ENCODE data around the gene PRIM2. TPM values are rescaled to one million over a fixed set of nuclear protein-coding genes. Genes with fewer than 3 reads are reported as not detected.
"Not testable (repeated sequence)": the region's sequence is repeated elsewhere in the genome, so short reads cannot be mapped to it uniquely, and the experiment has no call there.

The PRIM2 gene
- total and polyA plus RNA-seq, 2 of the 4 experiments (the other 2 are of a cell fraction), result 11.8 to 37.5 TPM

- H2AFZ ChIP-seq (replicated peaks; ENCODE audit: low read length, poor library complexity); H2BK20ac ChIP-seq (ENCODE audit: low read depth, low read length); H3K9ac ChIP-seq (ENCODE audit: low read depth, low read length); H3K18ac ChIP-seq (ENCODE audit: low read depth, low read length); H3K36me3 ChIP-seq (ENCODE audit: control insufficient read depth, insufficient read depth, low read length); H2BK120ac ChIP-seq (ENCODE audit: low read depth, low read length); H4K8ac ChIP-seq (ENCODE audit: low read depth in 2 of 2, low read length in 2 of 2); CTCF ChIA-PET; H3K9me1 ChIP-seq (ENCODE audit: insufficient read depth, low read length); H4K91ac ChIP-seq (ENCODE audit: insufficient read depth, low read depth, low read length); H2AK5ac ChIP-seq (ENCODE audit: low read depth, low read length); H3K14ac ChIP-seq (replicated peaks; ENCODE audit: low read depth, low read length); BruUV-seq (replicated peaks); H3K4me1 ChIP-seq (ENCODE audit: control insufficient read depth, insufficient read depth, low read length); H2BK15ac ChIP-seq (ENCODE audit: low read depth, low read length); H4K20me1 ChIP-seq (ENCODE audit: insufficient read depth, low read length); H2BK5ac ChIP-seq (ENCODE audit: low read depth, low read length, poor library complexity, severe bottlenecking); intact Hi-C loops (cut with micrococcal nuclease); H3K27ac ChIP-seq (ENCODE audit: insufficient read depth, low read length); H3K27me3 ChIP-seq (ENCODE audit: control insufficient read depth, insufficient read depth, low read length); ATAC-seq (ENCODE audit: low read depth); H3K23ac ChIP-seq (ENCODE audit: low read depth, low read length); POLR2A ChIA-PET (ENCODE audit: unreplicated experiment); H3K4me2 ChIP-seq (ENCODE audit: low read depth, low read length); in situ Hi-C loops (cut with MboI; ENCODE audit: low sequenced_read_pairs); DNase-seq; H3K9me3 ChIP-seq (ENCODE audit: control insufficient read depth, insufficient read depth, low read length); dilution Hi-C loops (cut with HindIII; ENCODE audit: low sequenced_read_pairs, unreplicated experiment); H4K5ac ChIP-seq (ENCODE audit: low read depth, low read length); H2AK9ac ChIP-seq (replicated peaks; ENCODE audit: low read depth, low read length, poor library complexity); H3K4me3 ChIP-seq (ENCODE audit: insufficient read depth, low read depth, low read length); H3K4ac ChIP-seq (ENCODE audit: low read depth, low read length); H3K79me1 ChIP-seq (ENCODE audit: low read depth in 1 of 2, low read length in 2 of 2); H3K56ac ChIP-seq (ENCODE audit: extremely low read depth, insufficient read depth, low read length): not testable (repeated sequence)
- no CpG with 5 or more reads among the region's 4 CpGs for WGBS, 2 experiments (ENCODE audit: extremely low coverage in 2 of 2, insufficient read length in 1 of 2)
Measured at GRCh38 chr6:57510390-57510789, 193.0 kb downstream of the PRIM2 start.

- H3K36me3 ChIP-seq (ENCODE audit: control insufficient read depth, insufficient read depth, low read length); H3K4me1 ChIP-seq (ENCODE audit: control insufficient read depth, insufficient read depth, low read length); intact Hi-C loops (cut with micrococcal nuclease); H4K20me1 ChIP-seq (ENCODE audit: insufficient read depth, low read length); in situ Hi-C loops (cut with MboI; ENCODE audit: low sequenced_read_pairs); H3K9ac ChIP-seq (ENCODE audit: low read depth, low read length); ATAC-seq (ENCODE audit: low read depth); H3K4ac ChIP-seq (ENCODE audit: low read depth, low read length); H4K91ac ChIP-seq (ENCODE audit: insufficient read depth, low read depth, low read length); CTCF ChIA-PET; H3K27ac ChIP-seq (ENCODE audit: insufficient read depth, low read length); H2AK5ac ChIP-seq (ENCODE audit: low read depth, low read length); H2BK120ac ChIP-seq (ENCODE audit: low read depth, low read length); H3K79me1 ChIP-seq (ENCODE audit: low read depth in 1 of 2, low read length in 2 of 2); H3K27me3 ChIP-seq (ENCODE audit: control insufficient read depth, insufficient read depth, low read length); dilution Hi-C loops (cut with HindIII; ENCODE audit: low sequenced_read_pairs, unreplicated experiment); H4K5ac ChIP-seq (ENCODE audit: low read depth, low read length); H3K56ac ChIP-seq (ENCODE audit: extremely low read depth, insufficient read depth, low read length); H3K14ac ChIP-seq (replicated peaks; ENCODE audit: low read depth, low read length); H3K9me1 ChIP-seq (ENCODE audit: insufficient read depth, low read length); H2AFZ ChIP-seq (replicated peaks; ENCODE audit: low read length, poor library complexity); H3K4me3 ChIP-seq (ENCODE audit: insufficient read depth, low read depth, low read length); H3K4me2 ChIP-seq (ENCODE audit: low read depth, low read length); H4K8ac ChIP-seq (ENCODE audit: low read depth in 2 of 2, low read length in 2 of 2); POLR2A ChIA-PET (ENCODE audit: unreplicated experiment); H3K9me3 ChIP-seq (ENCODE audit: control insufficient read depth, insufficient read depth, low read length); DNase-seq; BruUV-seq (replicated peaks); H2BK5ac ChIP-seq (ENCODE audit: low read depth, low read length, poor library complexity, severe bottlenecking); H3K18ac ChIP-seq (ENCODE audit: low read depth, low read length); H2BK20ac ChIP-seq (ENCODE audit: low read depth, low read length); H2BK15ac ChIP-seq (ENCODE audit: low read depth, low read length); H3K23ac ChIP-seq (ENCODE audit: low read depth, low read length); H2AK9ac ChIP-seq (replicated peaks; ENCODE audit: low read depth, low read length, poor library complexity): not testable (repeated sequence)
- WGBS, 2 experiments (ENCODE audit: extremely low coverage in 2 of 2, insufficient read length in 1 of 2), result no CpG with 5 or more reads among the region's 1 CpG
Measured at GRCh38 chr6:57515171-57515570, 197.7 kb downstream of the PRIM2 start.

Data from IMR-90 (cell line).